IPS-NIHi7 (cell line): Measurements from ENCODE around the gene IDH3G.

Experiments used
- DNase-seq: peaks from one replicate; pipeline ENCODE4 v3.0.0; 2012; ENCODE audit warnings: mixed read lengths; ENCODE audit errors: extremely low spot score

Gene IDH3G

GRCh38 chrX:153816831-153817690 is 22.9 kb upstream of the IDH3G start:
- DNase-seq: no peak

GRCh38 chrX:153814591-153815315 is 20.6 kb upstream of the IDH3G start:
- no peak for DNase-seq

- DNase-seq: no peak
Observed at GRCh38 chrX:153813161-153813560, 19.0 kb upstream of the IDH3G start.

GRCh38 chrX:153812220-153812619 is 18.0 kb upstream of the IDH3G start:
- no peak for DNase-seq

GRCh38 chrX:153807976-153808375 is 13.8 kb upstream of the IDH3G start:
- DNase-seq: no peak

- no peak for DNase-seq
Observed at GRCh38 chrX:153806999-153807575, 12.9 kb upstream of the IDH3G start.

GRCh38 chrX:153805436-153805835 is 11.3 kb upstream of the IDH3G start:
- DNase-seq: no peak

GRCh38 chrX:153804621-153805020 is 10.4 kb upstream of the IDH3G start:
- no peak for DNase-seq

- no peak for DNase-seq
Observed at GRCh38 chrX:153804100-153804595, 10.0 kb upstream of the IDH3G start.

GRCh38 chrX:153803211-153804099 is 9.3 kb upstream of the IDH3G start:
- no peak for DNase-seq

GRCh38 chrX:153802513-153803045 is 8.4 kb upstream of the IDH3G start:
- no peak for DNase-seq

GRCh38 chrX:153801669-153802068 is 7.5 kb upstream of the IDH3G start:
- no peak for DNase-seq

- DNase-seq: no peak
Observed at GRCh38 chrX:153800746-153801145, 6.6 kb upstream of the IDH3G start.

- DNase-seq: no peak
Observed at GRCh38 chrX:153800177-153800722, 6.1 kb upstream of the IDH3G start.

- DNase-seq: no peak
Observed at GRCh38 chrX:153799326-153799725, 5.2 kb upstream of the IDH3G start.

- DNase-seq: no peak
Observed at GRCh38 chrX:153797415-153798015, 3.3 kb upstream of the IDH3G start.

- no peak for DNase-seq
Observed at GRCh38 chrX:153794897-153795816, 982 bp upstream of the IDH3G start.

- DNase-seq: no peak
Observed at GRCh38 chrX:153793291-153793690, 884 bp downstream of the IDH3G start.

- DNase-seq: no peak
Observed at GRCh38 chrX:153792368-153792767, 1.8 kb downstream of the IDH3G start.
